Kidney epithelial cell (primary cell): ENCODE results near the gene TRIP6. TPM values are rescaled to one million over a fixed set of nuclear protein-coding genes. Genes with fewer than 3 reads are reported as not detected.

Experiments
- DNase-seq: peaks from one replicate; pipeline ENCODE4 v3.0.0-alpha.2; 2010; ENCODE audit warnings: low read depth
- H3K27me3 ChIP-seq: 2 replicates; pipeline ENCODE4 v1.6.0; 2011; ENCODE audit warnings: low read length; ENCODE audit not compliant: control insufficient read depth, insufficient read depth
- H3K36me3 ChIP-seq: 2 replicates; pipeline ENCODE4 v1.5.1; 2011; ENCODE audit warnings: low read length; ENCODE audit not compliant: control insufficient read depth, insufficient read depth
- H3K4me3 ChIP-seq: 2 replicates; pipeline ENCODE4 v1.5.1; 2011; ENCODE audit warnings: low read depth, mild to moderate bottlenecking, control low read depth, low read length
- total RNA-seq: library from RNA; depleted of rRNA; stranded (reverse); fragments of >200 nt; gene quantifications from 2 replicates; pipeline ENCODE4 v1.2.3, GENCODE V29; 2015
- TF ChIP-seq, protein P1 (sequence below): IDR thresholded peaks from 2 replicates; pipeline ENCODE4 v1.5.1; 2011; ENCODE audit warnings: mild to moderate bottlenecking, moderate library complexity, low read length, control low read depth, inconsistent platforms; ENCODE audit not compliant: insufficient read depth, poor library complexity, severe bottlenecking

The TRIP6 gene
- total RNA-seq, 1 donor from 2014 or later: 114 TPM

DNA sequence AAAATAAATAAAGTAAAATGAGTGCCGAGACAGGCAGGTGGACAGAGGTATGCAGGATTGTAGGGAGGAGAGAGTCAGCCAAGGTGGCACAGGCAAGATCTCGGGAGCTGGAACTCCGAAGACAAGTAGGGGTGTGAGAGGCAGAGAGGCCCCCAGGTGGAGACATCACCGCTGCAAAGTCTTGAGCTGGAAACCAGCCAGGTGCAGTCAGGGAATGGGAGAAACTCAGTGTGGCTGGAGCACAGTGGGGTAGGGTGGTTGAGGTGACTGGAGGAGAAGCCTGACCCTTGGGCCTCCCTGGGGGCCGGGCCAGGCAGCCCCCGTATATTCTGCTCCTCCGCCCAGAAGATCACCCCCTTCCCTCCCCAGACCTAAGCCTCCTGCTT, 44.1 kb upstream of the TRIP6 start:
- Histone ChIP-seq H3K4me3 (no peak overlapping the region), H3K27me3 (no peaks in the 10 kb centered on the region), H3K36me3 (peaks cover 2% of the 10 kb centered on the region)
- TF ChIP-seq, protein P1, sequence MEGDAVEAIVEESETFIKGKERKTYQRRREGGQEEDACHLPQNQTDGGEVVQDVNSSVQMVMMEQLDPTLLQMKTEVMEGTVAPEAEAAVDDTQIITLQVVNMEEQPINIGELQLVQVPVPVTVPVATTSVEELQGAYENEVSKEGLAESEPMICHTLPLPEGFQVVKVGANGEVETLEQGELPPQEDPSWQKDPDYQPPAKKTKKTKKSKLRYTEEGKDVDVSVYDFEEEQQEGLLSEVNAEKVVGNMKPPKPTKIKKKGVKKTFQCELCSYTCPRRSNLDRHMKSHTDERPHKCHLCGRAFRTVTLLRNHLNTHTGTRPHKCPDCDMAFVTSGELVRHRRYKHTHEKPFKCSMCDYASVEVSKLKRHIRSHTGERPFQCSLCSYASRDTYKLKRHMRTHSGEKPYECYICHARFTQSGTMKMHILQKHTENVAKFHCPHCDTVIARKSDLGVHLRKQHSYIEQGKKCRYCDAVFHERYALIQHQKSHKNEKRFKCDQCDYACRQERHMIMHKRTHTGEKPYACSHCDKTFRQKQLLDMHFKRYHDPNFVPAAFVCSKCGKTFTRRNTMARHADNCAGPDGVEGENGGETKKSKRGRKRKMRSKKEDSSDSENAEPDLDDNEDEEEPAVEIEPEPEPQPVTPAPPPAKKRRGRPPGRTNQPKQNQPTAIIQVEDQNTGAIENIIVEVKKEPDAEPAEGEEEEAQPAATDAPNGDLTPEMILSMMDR: no peak
- DNase-seq: no peak

DNA sequence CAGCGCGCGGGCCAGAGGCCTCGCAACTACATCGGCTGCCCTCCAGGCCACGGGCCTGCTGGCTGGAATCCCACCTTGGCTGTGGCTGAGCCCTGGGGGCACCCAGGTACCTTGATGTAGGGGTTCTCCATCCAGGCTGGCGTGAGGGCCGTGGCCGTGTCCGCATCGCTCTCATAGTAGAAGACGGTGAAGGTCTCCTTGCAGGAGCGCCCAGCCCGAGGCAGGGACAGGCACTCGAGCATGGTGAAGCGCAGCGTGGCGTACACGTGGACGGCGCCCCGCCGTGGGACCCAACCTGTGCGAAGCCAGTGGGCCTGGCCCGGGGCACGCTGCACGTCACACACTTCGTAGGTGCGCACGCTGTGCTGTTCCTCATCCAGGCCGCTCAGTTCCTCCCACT, 43.7 kb upstream of the TRIP6 start:
- no peak for DNase-seq
- Histone ChIP-seq H3K27me3 (no peaks in the 10 kb centered on the region), H3K4me3 (no peak overlapping the region), H3K36me3 (peaks cover 2% of the 10 kb centered on the region)
- TF ChIP-seq, protein P1: no peak

DNA sequence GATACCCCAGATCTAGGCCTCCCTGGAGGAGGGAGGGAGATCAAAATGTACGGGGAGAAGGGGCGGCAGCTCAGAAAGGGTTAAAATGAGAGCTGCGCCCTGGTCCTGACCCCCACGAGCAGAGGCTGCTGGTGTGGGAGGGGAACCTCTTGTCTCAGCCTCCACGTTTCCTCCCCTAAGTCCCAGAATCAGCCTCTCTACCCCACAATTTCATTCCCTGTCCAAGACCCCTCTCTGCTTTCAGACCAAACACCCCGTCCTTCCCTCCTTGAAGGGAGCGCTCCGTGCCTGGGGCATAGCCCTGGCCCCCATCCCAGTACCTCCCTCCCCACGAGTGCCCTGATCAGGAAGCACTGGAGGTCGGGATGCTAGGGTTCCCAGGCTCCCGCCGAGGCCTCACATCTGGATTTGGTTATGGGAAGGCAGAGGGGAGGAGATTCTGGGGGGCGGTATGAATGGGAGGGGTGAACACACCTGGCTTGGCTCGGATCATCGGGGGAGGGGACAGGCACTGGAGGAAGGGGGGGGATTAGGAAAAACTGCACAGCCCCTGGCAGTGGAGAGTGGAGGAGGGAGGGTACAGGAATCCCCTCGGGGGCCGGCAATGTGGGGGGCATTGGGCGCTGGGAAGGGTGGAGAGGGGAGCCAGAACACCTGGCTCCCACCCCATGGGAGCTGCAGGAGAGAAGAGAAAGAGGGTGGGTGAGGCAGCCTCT, 42.5 kb upstream of the TRIP6 start:
- TF ChIP-seq, protein P1: no peak
- no peak for DNase-seq
- H3K27me3 ChIP-seq: no peaks in the 10 kb centered on the region
- H3K36me3 ChIP-seq: peaks cover 2% of the 10 kb centered on the region
- peak overlapping the region; percentile 78 for H3K4me3 ChIP-seq

DNA sequence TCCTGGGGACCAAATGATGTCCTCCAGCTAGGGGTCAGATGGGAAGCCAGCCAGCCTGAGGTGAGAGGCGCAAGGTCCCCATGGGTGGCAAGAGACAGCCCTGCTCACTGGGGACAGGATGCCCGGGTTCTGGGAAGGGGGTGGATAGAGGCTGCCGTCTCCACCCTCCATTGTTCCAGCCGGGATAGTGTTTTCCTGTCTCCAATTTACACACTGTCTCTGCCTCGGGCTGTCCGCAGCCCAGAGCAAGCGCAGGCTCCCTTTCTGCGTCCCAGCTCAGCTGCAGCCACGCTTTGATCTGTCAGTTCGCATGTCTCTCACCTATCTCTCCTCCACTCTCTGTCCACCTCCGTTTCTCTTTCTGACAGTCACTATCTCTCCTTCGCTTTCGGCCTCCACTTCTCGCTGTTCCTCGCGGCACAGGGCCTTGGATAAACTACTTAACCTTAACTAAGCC, 41.9 kb upstream of the TRIP6 start:
- peak overlapping the region; percentile 78 for H3K4me3 ChIP-seq
- peaks cover 2% of the 10 kb centered on the region for H3K36me3 ChIP-seq
- no peaks in the 10 kb centered on the region for H3K27me3 ChIP-seq
- DNase-seq: no peak
- TF ChIP-seq, protein P1: no peak

DNA sequence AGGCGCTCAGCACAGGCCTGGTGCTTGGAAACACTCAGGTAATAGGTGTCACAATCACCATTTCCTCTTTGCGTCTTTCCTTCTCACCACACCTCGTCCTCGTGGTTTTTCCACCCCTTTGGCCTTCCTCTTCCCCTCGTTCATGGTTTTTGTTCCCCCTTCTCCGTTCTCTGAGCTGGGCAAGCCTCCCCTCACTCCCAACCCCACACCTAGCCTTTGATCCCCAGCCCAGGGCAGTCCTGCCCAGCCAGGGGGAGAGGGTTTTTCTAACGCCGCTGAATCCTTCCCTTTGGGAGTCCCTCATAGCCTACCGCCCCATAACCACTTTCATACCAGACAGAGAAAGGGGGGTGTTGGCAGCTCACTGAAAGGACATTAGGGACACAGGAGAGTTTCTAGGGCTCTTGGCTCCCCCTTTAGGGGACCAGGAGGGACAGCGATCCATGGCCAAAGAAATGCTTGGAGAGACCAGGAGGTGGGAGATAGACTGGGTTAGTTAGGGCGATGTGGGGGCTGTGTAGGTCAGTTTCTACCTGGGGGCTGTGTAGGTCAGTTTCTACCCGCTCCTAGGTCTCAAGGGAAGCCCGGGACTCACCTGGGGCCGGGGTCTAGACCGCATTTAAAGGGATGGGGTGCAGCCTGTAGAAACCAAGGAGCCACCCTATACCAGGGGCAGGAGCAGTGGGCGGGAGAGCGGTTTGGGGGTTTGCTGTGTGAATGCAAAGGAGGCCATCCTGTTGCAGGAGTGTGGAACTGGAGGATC, 41.3 kb upstream of the TRIP6 start:
- no peak for DNase-seq
- Histone ChIP-seq H3K27me3 (no peaks in the 10 kb centered on the region), H3K36me3 (peaks cover 2% of the 10 kb centered on the region), H3K4me3 (peak overlapping the region; percentile 78)
- TF ChIP-seq, protein P1: peak; percentile 36
